LNCAP (cell line): ENCODE measurements around the gene GPS2.

Source experiments
- TF ChIP-seq, protein P1 (sequence below): fragments of 450-650 bp; IDR thresholded peaks from 2 replicates; pipeline ENCODE4 v1.5.1; 2017; ENCODE audit warnings: mild to moderate bottlenecking

GPS2 gene

DNA sequence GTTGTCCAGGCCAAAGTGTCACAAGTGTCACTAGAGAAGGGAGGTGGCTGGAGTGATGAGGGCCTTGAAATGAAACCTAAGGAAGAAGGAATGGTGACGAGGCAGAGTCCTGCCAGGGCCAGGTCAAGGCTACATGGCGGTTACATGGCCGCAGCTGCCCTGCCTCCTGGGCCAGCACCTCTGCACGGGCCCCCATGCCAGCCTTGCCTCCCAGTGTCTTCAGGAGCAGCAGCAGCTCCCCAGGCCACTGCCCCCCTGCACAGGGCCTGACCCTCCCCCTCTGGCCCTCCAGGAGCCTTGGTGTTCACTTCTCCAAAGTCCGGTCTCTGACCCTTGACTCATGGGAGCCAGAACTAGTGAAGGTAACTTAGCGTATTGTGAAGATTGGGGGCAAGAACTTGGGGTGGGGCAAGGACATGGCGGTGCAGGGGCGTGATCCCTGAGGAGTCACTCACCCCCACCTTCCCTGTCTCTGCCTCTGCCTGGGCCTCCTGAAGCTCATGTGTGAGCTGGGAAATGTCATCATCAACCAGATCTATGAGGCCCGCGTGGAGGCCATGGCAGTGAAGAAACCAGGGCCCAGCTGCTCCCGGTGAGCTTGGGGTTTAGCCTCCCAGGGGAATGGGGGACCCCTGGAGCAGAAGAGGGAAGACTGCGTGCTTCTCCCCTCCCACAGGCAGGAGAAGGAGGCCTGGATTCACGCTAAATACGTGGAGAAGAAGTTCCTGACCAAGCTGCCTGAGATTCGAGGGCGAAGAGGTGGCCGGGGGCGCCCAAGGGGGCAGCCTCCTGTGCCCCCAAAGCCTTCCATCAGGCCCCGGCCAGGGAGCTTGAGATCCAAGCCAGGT, 32.7 kb upstream of the GPS2 start:
- TF ChIP-seq, protein P1, sequence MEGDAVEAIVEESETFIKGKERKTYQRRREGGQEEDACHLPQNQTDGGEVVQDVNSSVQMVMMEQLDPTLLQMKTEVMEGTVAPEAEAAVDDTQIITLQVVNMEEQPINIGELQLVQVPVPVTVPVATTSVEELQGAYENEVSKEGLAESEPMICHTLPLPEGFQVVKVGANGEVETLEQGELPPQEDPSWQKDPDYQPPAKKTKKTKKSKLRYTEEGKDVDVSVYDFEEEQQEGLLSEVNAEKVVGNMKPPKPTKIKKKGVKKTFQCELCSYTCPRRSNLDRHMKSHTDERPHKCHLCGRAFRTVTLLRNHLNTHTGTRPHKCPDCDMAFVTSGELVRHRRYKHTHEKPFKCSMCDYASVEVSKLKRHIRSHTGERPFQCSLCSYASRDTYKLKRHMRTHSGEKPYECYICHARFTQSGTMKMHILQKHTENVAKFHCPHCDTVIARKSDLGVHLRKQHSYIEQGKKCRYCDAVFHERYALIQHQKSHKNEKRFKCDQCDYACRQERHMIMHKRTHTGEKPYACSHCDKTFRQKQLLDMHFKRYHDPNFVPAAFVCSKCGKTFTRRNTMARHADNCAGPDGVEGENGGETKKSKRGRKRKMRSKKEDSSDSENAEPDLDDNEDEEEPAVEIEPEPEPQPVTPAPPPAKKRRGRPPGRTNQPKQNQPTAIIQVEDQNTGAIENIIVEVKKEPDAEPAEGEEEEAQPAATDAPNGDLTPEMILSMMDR = no peak

DNA sequence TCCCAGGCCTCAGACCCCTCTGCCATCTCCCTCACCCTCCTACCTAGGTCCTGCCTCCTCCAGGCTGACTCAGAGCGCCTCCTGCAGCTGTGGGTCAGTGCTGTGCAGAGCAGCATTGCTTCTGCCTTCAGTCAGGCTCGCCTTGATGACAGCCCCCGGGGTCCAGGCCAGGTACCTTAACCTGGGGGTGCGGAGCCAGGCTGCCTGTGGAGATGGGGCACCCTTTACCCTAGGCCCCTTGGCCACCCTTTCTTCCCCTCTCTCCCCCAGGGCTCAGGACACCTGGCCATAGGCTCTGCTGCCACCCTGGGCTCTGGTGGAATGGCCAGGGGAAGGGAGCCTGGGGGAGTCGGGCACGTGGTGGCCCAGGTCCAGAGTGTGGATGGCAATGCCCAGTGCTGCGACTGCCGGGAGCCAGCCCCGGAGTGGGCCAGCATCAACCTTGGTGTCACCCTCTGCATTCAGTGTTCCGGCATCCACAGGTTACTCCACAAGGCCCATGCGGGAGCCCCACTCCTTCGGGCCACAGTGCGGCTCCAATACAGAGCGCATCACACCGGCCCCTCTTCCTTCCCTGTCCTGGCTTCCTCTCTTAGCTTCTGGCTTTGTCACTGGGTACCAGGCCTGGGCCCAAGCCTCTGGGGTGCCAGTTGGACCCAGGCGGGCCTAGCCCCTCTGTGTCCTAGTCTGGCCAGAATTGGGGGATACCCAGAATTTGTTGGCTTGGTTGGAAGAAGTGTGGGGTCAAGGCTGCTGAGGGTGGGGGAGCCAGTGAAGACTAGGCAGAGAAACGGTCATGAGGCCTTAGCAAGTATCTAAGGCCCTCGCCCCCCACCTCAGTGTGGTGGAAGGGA, 31.8 kb upstream of the GPS2 start:
- TF ChIP-seq, protein P1 = no peak

DNA sequence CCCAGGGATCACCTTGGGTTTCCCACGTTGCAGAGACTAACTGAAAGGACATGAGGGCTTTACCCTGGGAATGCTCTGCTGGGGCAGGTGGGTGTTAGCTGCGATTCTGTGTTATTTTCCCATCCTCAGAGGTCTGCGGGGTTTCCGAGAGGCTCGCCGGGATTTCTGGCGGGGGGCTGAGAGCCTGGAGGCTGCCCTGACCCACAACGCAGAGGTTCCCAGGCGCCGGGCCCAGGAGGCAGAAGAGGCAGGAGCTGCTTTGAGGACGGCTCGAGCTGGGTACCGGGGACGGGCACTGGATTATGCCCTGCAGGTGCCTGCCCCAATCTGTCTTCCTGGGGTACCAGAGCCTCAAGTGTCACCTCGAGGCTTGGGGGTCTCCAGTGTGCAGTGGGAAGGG, 28.1 kb upstream of the GPS2 start:
- TF ChIP-seq, protein P1 = no peak

DNA sequence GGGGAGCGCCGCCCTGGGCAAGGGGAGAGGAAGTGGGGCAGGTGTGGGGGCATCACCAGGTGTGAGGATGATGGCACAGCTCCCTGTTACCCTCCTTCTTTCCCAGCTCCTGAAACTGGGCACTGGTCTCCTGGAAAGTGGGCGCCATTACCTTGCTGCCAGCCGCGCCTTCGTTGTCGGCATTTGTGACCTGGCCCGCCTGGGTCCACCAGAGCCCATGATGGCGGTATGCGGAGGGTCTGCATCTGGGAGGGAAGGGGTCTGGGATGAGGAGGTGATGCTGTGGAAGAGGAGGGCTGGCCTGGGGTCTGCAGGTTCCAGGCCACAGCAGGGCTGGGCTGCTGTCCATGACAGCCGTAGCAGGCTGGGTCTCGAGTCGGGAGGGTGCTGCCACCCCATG, 26.7 kb upstream of the GPS2 start:
- TF ChIP-seq, protein P1 = no peak

DNA sequence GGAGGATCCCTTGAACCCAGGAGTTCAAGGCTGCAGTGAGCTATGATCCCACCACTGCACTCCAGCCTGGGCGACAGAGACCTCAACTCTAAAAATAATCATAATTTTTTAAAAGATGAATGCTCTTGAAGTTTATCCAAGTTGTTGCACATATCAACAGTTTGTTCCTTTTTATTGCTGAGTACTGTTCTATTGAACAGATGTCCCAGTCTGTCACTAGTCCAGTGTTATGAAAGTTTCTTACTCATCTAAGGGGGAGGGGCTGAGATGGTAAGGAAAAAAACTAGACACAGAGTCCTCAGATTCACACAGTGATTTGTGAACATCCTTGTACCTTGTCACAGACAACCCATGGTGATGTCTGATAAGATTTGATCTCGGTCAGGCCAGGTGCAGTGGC, 25.0 kb upstream of the GPS2 start:
- TF ChIP-seq, protein P1 = no peak

DNA sequence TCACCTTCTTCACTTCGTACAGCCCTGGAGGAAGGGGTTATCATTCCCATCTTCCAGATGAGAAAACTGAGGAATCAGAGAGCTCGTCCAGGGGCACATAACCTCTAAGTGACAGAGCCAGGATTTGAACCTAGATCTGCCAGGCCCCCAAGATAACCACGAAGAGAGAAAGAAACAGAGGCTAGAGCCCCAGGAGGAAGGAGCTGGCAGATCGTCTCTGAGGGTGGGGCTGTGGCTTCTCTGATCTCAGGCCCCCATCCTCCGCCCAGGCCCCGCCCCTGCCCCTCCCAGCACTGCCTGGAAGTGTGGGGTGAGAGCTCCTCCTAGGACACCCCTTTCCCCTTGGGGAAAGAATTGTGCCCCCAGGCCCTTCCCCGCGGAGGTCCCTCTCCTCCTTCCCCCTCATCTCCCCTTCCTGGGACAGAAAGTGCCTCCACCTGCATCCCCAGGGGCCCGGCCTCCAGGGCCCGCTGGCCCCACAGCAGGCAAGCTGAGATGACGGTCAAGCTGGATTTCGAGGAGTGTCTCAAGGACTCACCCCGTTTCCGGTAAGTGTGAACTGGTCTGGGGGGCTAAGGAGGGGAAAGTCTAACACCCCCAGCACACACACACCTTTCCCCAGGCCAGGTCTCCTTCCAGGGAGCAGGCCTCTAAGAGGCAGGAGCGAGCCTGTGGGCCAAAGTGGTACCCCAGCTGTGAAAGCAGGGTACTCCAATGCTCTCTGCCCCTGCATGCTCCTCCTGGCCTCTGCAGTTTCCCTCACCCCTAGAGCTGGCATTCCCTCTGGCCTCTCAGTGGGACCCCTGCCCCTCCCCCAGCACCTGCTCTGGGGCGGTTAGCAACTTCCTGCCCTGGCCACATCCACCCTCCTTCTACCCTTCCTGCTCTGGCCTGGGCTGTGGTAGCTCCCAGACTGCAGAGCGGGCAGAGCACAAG, 21.3 kb upstream of the GPS2 start, which contains the start of gene ACAP1:
Gene ACAP1 (plus strand): TSS at position 290 of the 936 bp plus-strand sequence. CDS start 206 bp downstream, at position 496.
- TF ChIP-seq, protein P1 = no peak
